ENCODE results near the gene SNRK.

The SNRK gene, protein sequence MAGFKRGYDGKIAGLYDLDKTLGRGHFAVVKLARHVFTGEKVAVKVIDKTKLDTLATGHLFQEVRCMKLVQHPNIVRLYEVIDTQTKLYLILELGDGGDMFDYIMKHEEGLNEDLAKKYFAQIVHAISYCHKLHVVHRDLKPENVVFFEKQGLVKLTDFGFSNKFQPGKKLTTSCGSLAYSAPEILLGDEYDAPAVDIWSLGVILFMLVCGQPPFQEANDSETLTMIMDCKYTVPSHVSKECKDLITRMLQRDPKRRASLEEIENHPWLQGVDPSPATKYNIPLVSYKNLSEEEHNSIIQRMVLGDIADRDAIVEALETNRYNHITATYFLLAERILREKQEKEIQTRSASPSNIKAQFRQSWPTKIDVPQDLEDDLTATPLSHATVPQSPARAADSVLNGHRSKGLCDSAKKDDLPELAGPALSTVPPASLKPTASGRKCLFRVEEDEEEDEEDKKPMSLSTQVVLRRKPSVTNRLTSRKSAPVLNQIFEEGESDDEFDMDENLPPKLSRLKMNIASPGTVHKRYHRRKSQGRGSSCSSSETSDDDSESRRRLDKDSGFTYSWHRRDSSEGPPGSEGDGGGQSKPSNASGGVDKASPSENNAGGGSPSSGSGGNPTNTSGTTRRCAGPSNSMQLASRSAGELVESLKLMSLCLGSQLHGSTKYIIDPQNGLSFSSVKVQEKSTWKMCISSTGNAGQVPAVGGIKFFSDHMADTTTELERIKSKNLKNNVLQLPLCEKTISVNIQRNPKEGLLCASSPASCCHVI

DNA sequence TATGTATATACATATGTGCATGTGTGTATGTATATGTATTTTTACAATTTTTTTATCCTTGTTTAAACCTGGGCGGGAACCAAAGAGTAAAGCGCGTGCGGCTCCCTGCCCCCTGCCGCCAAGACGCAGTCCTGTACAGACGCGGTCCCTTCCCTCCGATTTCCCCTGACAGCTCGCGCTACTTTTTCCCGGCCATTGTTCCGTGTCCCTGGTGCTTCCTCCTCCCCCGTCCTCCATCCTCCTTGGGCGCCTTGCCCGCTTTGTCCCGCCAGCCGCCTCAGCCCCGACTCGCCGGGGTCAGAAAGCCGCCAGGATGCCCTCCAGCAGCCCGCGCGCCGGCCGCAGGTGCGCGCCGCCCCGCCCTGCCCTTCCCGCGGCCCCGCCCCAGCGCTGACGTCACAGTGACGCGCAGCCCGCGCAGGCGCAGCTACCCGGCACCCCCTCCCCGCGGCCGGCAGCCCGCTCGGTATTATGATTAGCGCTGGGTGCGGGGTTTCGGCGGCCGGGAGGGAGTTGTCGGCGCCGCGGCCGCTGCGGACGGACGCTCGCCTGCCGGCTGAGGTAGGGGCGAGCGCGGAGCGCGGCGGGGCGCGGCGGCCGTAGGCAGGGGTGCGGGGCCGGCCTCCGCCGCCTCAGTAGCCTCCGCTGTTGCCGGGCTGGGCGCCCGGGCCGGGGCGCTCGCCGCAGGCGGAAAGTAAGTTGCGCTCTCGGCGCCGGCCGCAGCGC lies at the start of gene SNRK:
Gene SNRK (plus strand): TSS at position 426 of the 726 bp plus-strand sequence. CDS start 16,664 bp downstream, outside the sequence.
- TF ChIP-seq ZFX (IDR thresholded peaks at IDR 0.05; ENCODE audit: borderline replicate concordance), result no peak
- TF ChIP-seq, protein P1, sequence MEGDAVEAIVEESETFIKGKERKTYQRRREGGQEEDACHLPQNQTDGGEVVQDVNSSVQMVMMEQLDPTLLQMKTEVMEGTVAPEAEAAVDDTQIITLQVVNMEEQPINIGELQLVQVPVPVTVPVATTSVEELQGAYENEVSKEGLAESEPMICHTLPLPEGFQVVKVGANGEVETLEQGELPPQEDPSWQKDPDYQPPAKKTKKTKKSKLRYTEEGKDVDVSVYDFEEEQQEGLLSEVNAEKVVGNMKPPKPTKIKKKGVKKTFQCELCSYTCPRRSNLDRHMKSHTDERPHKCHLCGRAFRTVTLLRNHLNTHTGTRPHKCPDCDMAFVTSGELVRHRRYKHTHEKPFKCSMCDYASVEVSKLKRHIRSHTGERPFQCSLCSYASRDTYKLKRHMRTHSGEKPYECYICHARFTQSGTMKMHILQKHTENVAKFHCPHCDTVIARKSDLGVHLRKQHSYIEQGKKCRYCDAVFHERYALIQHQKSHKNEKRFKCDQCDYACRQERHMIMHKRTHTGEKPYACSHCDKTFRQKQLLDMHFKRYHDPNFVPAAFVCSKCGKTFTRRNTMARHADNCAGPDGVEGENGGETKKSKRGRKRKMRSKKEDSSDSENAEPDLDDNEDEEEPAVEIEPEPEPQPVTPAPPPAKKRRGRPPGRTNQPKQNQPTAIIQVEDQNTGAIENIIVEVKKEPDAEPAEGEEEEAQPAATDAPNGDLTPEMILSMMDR (IDR thresholded peaks at IDR 0.05), result peak; percentile 26
- H3K27ac ChIP-seq, result peak within 1 kb of the TSS; percentile 43

DNA sequence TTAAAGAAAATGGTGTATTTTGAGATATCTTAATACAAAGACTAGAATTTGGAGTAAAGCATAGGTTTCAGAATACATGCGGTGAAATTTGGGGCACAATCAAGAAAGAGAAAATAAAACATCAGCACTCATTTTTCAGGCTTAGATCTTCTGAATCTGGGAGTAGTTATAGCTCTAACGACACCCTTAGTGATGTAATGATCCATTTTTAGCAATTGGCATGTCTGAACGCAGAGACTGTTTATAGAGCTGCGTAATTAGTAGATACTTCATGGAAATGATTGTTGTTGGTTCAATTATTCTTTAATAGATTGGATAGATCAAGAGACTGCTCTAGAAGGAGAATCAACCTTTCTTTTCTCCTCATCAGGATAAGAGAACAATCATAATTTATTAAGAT lies 47.5 kb upstream of the SNRK start:
- no peak overlapping the region for H3K27ac ChIP-seq
- TF ChIP-seq, protein P1 (IDR thresholded peaks at IDR 0.05), result no peak
- no peak for TF ChIP-seq ZFX (IDR thresholded peaks at IDR 0.05; ENCODE audit: borderline replicate concordance)

DNA sequence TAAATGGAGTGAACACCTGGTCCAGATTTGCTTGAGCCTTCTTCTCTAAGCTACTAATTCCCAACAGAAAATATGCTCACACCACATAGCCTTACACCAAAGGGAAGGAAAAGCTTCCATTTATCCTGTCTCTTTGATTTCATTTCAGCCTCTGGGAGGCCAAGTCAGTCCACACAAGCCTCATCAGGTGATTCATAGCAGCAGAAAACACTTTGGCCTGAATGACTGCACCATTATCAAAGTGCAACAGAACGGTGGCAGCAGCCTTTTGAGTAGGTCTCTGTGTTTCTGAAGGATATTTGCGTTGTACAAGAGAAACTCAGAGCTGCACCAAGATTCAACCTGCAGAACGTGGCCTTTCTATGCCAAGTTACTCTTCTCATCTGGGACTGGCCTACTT lies 46.6 kb upstream of the SNRK start:
- TF ChIP-seq ZFX (IDR thresholded peaks at IDR 0.05; ENCODE audit: borderline replicate concordance), result no peak
- TF ChIP-seq, protein P1 (IDR thresholded peaks at IDR 0.05), result no peak
- H3K27ac ChIP-seq, result no peak overlapping the region

DNA sequence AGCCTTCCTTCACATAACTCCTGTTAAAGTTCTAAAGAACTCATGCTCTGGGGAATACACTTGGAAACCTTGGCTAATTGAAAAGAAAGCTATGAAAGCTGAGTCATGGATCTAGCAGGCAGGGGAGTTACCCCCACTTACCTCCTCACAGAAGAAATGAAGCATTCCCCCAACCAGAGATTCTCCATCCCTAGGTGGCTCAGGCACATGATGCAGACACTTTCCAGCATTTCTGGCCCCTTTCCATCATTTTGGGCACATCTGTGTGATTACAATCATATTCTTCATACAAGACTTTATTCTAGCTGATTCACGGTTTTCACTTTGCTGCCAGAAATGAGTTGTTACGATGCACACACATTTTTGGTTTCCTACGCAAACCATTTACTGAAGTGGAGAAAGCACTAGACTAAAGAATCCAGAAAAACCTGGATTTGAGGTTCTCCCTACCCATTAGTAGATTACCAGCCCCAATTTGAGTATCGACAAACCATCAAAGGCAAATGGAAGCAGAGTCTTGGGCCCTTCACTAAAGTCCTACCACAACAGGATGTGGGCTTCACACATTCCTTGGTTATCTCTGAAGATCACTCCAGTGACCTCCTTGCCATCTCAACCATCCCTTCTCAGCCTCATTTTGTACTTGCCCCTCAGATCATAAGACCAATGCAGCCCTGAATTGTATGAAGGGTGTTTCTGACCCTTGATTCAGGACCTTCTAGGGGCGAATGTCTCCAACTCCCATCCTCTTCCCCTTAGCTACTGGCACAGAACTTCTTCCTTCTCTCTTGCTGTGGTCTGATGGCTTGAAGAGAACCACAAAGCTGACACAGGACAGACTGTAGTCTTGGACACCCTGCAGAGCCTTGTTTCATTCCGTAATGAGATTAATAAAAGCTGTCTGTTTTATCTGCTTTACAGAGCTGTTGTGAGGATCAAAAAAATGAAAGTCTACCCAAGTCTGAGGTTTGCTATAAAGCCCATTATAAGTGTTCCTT lies 42.5 kb upstream of the SNRK start:
- H3K27ac ChIP-seq, result no peak overlapping the region
- TF ChIP-seq, protein P1 (IDR thresholded peaks at IDR 0.05), result no peak
- no peak for TF ChIP-seq ZFX (IDR thresholded peaks at IDR 0.05; ENCODE audit: borderline replicate concordance)

DNA sequence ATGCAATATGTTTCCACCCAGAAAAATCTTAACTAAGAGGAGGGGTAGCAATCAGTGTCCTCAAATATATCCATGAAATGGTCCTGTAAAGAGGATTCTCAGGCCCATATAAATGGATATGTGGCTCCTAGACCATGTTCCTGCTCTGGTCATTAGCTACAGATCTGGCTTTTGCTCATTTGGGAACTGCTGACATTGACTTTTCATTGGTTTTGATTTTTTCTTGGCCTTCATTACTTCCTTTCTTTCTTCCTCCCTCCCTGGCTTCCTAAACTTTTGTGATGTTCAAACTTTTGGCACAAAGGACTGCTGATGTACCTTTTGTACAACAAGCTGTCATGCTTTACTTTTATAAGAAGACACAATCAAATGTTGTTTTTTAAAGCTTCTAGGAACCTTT lies 41.6 kb upstream of the SNRK start:
- H3K27ac ChIP-seq, result no peak overlapping the region
- no peak for TF ChIP-seq ZFX (IDR thresholded peaks at IDR 0.05; ENCODE audit: borderline replicate concordance)
- TF ChIP-seq, protein P1 (IDR thresholded peaks at IDR 0.05), result no peak

DNA sequence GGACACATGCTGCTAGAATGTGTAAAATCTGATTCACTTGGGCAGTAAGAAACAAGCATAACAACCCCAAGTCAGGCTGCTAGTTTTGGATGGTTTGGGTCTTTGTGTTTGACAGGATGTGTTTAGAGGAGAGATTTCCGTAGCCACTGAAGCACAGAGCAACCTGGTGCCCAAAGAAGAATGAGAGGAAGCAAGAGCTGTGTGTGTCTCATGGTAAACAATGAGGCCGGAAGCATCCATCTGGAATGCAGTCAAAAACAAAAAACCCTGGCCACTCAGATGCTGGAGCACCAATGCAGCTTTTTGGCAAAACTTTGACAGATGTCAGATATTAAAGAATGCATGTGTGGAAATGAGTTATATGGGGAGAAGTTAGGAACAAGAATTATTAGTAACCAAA lies 39.4 kb upstream of the SNRK start:
- TF ChIP-seq, protein P1 (IDR thresholded peaks at IDR 0.05), result no peak
- TF ChIP-seq ZFX (IDR thresholded peaks at IDR 0.05; ENCODE audit: borderline replicate concordance), result no peak
- no peak overlapping the region for H3K27ac ChIP-seq
